HG02571 (cell line): Measurements from ENCODE around the gene ZNF358.
"Not testable (repeated sequence)": the region's sequence is repeated elsewhere in the genome, so short reads cannot be mapped to it uniquely, and the experiment has no call there.

ENCODE experiments used
- ATAC-seq: cut with Tn5 transposase; IDR thresholded peaks from one replicate; pipeline ENCODE4 v1.9.1; 2021; ENCODE audit warnings: mild to moderate bottlenecking, moderate library complexity; ENCODE audit not compliant: unreplicated experiment

ZNF358 gene

GRCh38 chr19:7534531-7535046 lies 18.7 kb downstream of the ZNF358 start:
- ATAC-seq = peak; percentile 5

- peak; percentile 72 for ATAC-seq
These were observed 19.4 kb downstream of the ZNF358 start, which contains the start of gene PNPLA6 for GRCh38 chr19:7535047-7535997. TSS of gene PNPLA6 (plus strand) at chr19:7535717. CDS start at chr19:7535789, 72 bp downstream.

GRCh38 chr19:7535998-7536695 lies 20.2 kb downstream of the ZNF358 start:
- peak; percentile 4 for ATAC-seq

GRCh38 chr19:7538990-7539389 lies 23.1 kb downstream of the ZNF358 start:
- not testable (repeated sequence) for ATAC-seq

GRCh38 chr19:7539827-7540425 lies 24.0 kb downstream of the ZNF358 start:
- ATAC-seq = no peak

GRCh38 chr19:7540761-7541474 lies 25.0 kb downstream of the ZNF358 start:
- no peak for ATAC-seq

- no peak for ATAC-seq
These were observed 25.5 kb downstream of the ZNF358 start for GRCh38 chr19:7541475-7541824.

GRCh38 chr19:7541828-7542443 lies 26.0 kb downstream of the ZNF358 start:
- ATAC-seq = no peak

- no peak for ATAC-seq
These were observed 26.8 kb downstream of the ZNF358 start for GRCh38 chr19:7542556-7543348.

GRCh38 chr19:7544626-7545025 lies 28.7 kb downstream of the ZNF358 start:
- ATAC-seq = no peak

GRCh38 chr19:7545300-7545699 lies 29.4 kb downstream of the ZNF358 start:
- no peak for ATAC-seq

- ATAC-seq = no peak
These were observed 30.0 kb downstream of the ZNF358 start for GRCh38 chr19:7545904-7546303.

- ATAC-seq = no peak
These were observed 31.3 kb downstream of the ZNF358 start for GRCh38 chr19:7547159-7547558.

GRCh38 chr19:7549429-7550148 lies 33.7 kb downstream of the ZNF358 start:
- no peak for ATAC-seq

GRCh38 chr19:7550169-7550770 lies 34.4 kb downstream of the ZNF358 start:
- ATAC-seq = no peak

GRCh38 chr19:7550987-7551761 lies 35.3 kb downstream of the ZNF358 start:
- ATAC-seq = no peak

GRCh38 chr19:7552781-7553180 lies 36.9 kb downstream of the ZNF358 start:
- ATAC-seq = no peak

GRCh38 chr19:7554565-7554964 lies 38.7 kb downstream of the ZNF358 start:
- ATAC-seq = no peak
